Measurements from ENCODE around the gene PRKAR1A.

The PRKAR1A gene

DNA sequence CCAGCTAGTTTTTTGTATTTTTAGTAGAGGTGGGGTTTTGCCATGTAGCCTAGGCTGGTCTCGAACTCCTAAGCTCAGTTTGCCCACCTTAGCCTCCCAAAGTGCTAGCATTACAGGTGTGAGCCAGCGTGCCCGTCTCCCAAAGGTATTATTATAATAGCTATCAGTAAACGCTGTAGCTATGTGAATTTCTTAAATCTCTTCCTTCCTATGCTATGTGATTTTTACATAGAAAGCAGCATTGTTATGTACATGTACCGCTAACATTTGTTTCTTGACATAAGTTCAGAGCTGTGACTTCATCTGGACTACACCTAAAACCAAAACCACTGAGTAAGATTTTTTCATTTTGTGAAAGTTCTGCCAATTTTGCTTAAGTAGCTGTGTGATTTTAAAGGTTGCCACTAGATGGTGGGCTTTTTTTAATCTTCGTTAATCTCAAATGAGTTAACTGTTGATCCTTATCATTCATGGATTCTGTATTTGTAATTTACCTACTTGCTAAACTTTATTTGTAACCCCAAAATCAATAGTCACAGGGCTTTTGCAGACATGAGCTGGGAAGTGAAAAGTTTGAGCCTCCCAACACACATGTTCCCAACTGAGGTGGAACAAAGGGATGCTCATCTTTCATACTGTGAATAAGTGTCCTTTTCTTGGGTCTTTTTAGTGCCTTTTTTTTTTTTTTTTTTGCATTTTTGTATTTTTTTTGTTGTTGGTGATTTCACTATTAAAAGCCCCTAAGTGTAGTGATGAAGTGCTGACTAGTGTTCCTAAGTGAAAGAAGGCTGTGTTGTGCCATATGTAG is 21.9 kb downstream of the PRKAR1A start:
- TF ChIP-seq, protein P1, sequence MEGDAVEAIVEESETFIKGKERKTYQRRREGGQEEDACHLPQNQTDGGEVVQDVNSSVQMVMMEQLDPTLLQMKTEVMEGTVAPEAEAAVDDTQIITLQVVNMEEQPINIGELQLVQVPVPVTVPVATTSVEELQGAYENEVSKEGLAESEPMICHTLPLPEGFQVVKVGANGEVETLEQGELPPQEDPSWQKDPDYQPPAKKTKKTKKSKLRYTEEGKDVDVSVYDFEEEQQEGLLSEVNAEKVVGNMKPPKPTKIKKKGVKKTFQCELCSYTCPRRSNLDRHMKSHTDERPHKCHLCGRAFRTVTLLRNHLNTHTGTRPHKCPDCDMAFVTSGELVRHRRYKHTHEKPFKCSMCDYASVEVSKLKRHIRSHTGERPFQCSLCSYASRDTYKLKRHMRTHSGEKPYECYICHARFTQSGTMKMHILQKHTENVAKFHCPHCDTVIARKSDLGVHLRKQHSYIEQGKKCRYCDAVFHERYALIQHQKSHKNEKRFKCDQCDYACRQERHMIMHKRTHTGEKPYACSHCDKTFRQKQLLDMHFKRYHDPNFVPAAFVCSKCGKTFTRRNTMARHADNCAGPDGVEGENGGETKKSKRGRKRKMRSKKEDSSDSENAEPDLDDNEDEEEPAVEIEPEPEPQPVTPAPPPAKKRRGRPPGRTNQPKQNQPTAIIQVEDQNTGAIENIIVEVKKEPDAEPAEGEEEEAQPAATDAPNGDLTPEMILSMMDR (IDR thresholded peaks at IDR 0.05; ENCODE audit: insufficient read depth, low read length, poor library complexity, severe bottlenecking), result peak; percentile 27
- H3K27me3 ChIP-seq (replicated peaks; ENCODE audit: control insufficient read depth, insufficient read depth, low read length), result no peaks in the 10 kb centered on the region
- H3K4me3 ChIP-seq (replicated peaks; ENCODE audit: low read depth, low read length), result no peak overlapping the region
- peaks cover 9% of the 10 kb centered on the region for H3K36me3 ChIP-seq (ENCODE audit: control insufficient read depth, insufficient read depth, low read length)
- DNase-seq (ENCODE audit: extremely low read depth, insufficient read length), result no peak

DNA sequence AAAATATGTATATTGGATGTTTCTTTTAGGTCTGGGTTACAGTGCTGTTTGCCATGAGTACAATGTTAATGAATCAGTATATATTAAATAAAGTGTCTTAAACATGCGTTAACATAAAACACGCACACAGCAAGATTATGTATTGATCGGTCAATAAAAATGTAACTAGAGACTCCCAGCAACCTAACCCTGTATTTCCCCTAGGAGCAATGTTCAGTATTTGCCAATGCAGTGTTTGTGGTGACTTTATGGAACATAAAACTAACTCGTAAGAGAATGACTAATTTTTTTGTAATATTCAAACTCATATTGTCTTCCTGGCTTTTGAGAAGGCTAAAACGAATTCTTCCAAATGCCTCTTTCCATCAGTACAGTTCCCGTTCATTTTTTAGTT is 22.5 kb downstream of the PRKAR1A start:
- no peak for DNase-seq (ENCODE audit: extremely low read depth, insufficient read length)
- Histone ChIP-seq H3K36me3 (ENCODE audit: control insufficient read depth, insufficient read depth, low read length) (peaks cover 6% of the 10 kb centered on the region), H3K27me3 (replicated peaks; ENCODE audit: control insufficient read depth, insufficient read depth, low read length) (no peaks in the 10 kb centered on the region), H3K4me3 (replicated peaks; ENCODE audit: low read depth, low read length) (no peak overlapping the region)
- TF ChIP-seq, protein P1 (IDR thresholded peaks at IDR 0.05; ENCODE audit: insufficient read depth, low read length, poor library complexity, severe bottlenecking), result no peak

DNA sequence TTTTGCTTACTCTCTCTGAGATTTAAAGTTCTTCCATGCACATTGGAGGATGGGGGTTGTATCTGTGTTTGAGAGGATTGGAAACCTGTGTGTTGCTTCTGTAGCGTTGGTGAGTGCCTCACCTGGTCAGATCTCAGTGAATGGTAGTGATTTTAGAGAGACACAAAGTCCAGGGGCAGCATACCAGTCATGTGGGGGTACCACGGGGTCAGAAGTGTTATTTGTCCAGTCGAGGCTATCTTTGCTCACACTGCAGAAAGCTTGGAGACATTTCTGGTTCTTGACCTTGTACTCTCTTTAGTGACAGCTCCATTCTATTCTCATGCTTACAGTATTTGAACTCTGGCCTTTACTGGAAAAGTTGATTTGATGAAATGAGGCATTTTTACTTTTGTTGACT is 23.7 kb downstream of the PRKAR1A start:
- no peaks in the 10 kb centered on the region for H3K27me3 ChIP-seq (replicated peaks; ENCODE audit: control insufficient read depth, insufficient read depth, low read length)
- no peak overlapping the region for H3K4me3 ChIP-seq (replicated peaks; ENCODE audit: low read depth, low read length)
- H3K36me3 ChIP-seq (ENCODE audit: control insufficient read depth, insufficient read depth, low read length), result peaks cover 7% of the 10 kb centered on the region
- DNase-seq (ENCODE audit: extremely low read depth, insufficient read length), result no peak
- TF ChIP-seq, protein P1 (IDR thresholded peaks at IDR 0.05; ENCODE audit: insufficient read depth, low read length, poor library complexity, severe bottlenecking), result no peak

DNA sequence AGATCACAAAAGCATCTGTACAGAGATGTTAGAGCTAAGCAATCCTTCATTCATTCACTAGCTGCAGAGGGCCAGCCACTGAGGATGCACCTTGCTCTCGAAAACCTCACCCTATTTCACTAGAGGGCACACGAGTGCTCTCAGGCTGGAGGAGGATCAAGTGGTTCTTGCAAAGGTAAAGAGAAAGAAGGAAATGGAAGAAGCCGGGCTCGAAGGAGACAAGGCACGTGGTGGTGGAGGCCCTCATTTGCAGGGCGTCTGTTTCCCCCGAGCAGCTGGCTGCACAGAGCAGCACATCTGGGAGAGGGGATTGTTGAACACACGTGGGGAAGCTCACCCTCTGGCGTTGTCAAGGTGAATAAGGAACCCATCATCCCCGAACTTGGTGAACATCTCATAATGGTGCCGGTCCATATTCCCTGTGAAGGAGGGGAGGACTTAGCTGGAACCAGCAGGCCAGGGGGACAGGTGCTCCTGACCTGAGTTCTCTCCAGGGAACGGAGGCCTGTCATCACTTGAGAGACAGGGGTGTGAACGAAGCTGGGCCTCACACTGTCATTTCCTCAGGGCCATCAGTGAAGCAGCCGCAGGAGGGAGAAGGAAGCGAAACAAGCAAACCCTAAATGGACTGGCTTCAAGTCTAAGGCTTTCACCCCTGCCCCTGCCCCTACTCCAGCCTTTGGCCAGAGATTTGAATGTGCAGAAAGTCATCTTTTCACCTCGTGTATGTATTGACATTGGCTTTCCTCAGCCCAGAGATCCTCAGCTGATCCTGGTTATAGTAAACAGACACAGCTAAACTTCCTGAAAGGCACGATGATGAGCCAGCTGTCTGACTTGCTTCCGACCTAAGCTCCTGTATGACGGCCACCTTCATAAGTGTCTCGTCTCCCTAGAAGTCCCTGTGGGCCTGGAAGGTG is 27.6 kb downstream of the PRKAR1A start:
- Histone ChIP-seq H3K36me3 (ENCODE audit: control insufficient read depth, insufficient read depth, low read length) (peaks cover 7% of the 10 kb centered on the region), H3K27me3 (replicated peaks; ENCODE audit: control insufficient read depth, insufficient read depth, low read length) (no peaks in the 10 kb centered on the region), H3K4me3 (replicated peaks; ENCODE audit: low read depth, low read length) (no peak overlapping the region)
- TF ChIP-seq, protein P1 (IDR thresholded peaks at IDR 0.05; ENCODE audit: insufficient read depth, low read length, poor library complexity, severe bottlenecking), result peak; percentile 42
- DNase-seq (ENCODE audit: extremely low read depth, insufficient read length), result peak; percentile 15

DNA sequence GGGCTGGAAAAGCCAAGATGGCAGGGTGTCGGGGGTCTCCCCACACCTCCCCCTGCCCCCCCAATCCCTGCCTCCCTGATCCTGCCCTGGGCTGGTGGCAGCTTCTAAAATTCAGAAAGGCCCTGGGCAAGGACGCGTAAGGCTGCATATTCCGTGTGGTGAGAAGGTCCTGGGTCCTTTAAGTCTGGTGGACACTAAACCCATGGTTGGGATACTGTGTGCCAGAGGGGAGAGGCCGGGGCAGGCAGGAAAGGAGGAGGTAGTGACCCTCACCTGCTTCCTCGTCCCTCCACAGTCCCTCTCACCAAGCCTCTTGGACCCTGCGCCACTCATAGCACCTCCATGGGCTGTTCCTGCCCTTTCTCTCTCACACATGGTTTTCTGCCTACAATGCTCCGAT is 28.8 kb downstream of the PRKAR1A start:
- TF ChIP-seq, protein P1 (IDR thresholded peaks at IDR 0.05; ENCODE audit: insufficient read depth, low read length, poor library complexity, severe bottlenecking), result no peak
- H3K4me3 ChIP-seq (replicated peaks; ENCODE audit: low read depth, low read length), result no peak overlapping the region
- no peaks in the 10 kb centered on the region for H3K27me3 ChIP-seq (replicated peaks; ENCODE audit: control insufficient read depth, insufficient read depth, low read length)
- no peak for DNase-seq (ENCODE audit: extremely low read depth, insufficient read length)
- peaks cover 7% of the 10 kb centered on the region for H3K36me3 ChIP-seq (ENCODE audit: control insufficient read depth, insufficient read depth, low read length)
